ENCODE results near the gene POU2F1. TPM values are rescaled to one million over a fixed set of nuclear protein-coding genes. Genes with fewer than 3 reads are reported as not detected.

POU2F1 gene
- total and polyA plus RNA-seq, 2 experiments from 2014 or later, result 9.2 to 21.9 TPM

DNA sequence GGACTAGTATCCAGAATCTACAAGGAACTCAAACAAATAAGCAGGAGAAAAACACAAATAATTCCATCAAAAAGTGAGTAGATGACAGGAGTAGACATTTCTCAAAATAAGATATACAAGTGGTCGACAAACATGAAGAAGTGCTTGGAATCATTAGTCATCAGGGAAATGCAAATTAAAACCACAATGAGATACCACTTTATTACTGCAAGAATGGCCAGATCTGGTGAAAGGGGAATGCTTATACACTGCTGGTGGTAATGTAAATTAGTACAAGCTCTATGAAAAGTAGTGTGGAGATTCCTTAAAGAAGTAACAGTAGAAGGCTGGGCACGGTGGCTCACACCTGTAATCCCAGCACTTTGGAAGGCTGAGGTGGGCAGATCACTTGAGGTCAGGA, 73.8 kb downstream of the POU2F1 start:
- no peaks in the 10 kb centered on the region for H3K36me3 ChIP-seq
- no peak overlapping the region for H3K4me3 ChIP-seq
- peak in 1 of 2 donors; percentile 48 for DNase-seq (ENCODE audit: low read depth in 1 of 2, low spot score in 1 of 2)
- no peaks in the 10 kb centered on the region for H3K27me3 ChIP-seq
- TF ChIP-seq, protein P1, sequence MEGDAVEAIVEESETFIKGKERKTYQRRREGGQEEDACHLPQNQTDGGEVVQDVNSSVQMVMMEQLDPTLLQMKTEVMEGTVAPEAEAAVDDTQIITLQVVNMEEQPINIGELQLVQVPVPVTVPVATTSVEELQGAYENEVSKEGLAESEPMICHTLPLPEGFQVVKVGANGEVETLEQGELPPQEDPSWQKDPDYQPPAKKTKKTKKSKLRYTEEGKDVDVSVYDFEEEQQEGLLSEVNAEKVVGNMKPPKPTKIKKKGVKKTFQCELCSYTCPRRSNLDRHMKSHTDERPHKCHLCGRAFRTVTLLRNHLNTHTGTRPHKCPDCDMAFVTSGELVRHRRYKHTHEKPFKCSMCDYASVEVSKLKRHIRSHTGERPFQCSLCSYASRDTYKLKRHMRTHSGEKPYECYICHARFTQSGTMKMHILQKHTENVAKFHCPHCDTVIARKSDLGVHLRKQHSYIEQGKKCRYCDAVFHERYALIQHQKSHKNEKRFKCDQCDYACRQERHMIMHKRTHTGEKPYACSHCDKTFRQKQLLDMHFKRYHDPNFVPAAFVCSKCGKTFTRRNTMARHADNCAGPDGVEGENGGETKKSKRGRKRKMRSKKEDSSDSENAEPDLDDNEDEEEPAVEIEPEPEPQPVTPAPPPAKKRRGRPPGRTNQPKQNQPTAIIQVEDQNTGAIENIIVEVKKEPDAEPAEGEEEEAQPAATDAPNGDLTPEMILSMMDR (IDR thresholded peaks at IDR 0.05; ENCODE audit: low read depth, low read length), result no peak
- H3K27ac ChIP-seq, result no peak overlapping the region
- H3K4me1 ChIP-seq (ENCODE audit: low read depth), result peaks cover 33% of the 10 kb centered on the region
- H3K9me3 ChIP-seq (ENCODE audit: low read depth), result no peaks in the 10 kb centered on the region

DNA sequence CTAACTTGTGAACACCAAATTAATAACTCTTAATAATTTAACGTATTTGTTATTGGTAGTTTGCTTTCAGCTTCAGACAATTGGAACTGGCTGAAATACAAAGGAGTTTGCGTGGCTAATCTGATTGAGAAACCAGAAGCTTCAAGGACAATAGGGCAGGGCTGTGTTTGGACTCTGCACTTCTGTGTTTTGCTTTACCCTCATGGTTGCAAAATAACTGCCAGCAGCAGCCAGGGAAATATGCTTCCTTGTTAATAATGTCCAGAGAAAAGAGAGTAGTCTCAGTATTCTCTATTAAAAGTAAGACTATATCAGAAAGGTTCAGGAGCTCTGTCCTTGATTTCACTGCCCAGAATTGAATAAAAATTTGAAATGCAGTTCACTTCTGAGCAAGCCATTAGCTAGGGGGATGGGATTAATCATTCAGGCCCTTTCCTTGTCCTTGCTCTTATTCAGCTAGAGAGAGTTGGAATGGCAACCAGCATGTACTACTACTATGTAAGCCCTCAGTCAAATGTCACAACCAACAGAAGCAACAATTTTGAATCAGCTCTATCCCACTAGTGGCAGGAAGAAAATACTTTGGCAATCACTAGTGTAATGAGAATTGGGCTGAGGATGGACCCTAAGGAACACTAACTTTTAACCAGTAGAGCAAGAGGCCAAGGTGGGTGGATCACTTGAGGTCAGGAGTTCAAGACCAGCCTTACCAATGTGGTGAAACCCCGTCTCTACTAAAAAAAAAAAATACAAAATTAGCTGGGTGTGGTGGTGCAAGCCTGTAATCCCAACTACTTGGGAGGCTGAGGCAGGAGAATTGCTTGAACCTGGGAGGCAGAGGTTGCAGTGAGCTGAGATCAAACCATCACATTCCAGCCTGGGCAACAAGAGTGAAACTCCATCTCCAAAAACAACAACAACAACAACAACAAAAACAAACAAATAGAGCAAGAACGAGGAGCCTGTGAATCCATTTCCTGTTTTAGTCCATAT, 76.8 kb downstream of the POU2F1 start:
- Histone ChIP-seq H3K9me3 (ENCODE audit: low read depth) (no peaks in the 10 kb centered on the region), H3K4me1 (ENCODE audit: low read depth) (peaks cover 17% of the 10 kb centered on the region), H3K36me3 (no peaks in the 10 kb centered on the region), H3K4me3 (no peak overlapping the region), H3K27ac (no peak overlapping the region), H3K27me3 (no peaks in the 10 kb centered on the region)
- DNase-seq (ENCODE audit: low read depth in 1 of 2, low spot score in 1 of 2), result peak in 1 of 2 donors; percentile 63
- TF ChIP-seq, protein P1 (IDR thresholded peaks at IDR 0.05; ENCODE audit: low read depth, low read length), result no peak

DNA sequence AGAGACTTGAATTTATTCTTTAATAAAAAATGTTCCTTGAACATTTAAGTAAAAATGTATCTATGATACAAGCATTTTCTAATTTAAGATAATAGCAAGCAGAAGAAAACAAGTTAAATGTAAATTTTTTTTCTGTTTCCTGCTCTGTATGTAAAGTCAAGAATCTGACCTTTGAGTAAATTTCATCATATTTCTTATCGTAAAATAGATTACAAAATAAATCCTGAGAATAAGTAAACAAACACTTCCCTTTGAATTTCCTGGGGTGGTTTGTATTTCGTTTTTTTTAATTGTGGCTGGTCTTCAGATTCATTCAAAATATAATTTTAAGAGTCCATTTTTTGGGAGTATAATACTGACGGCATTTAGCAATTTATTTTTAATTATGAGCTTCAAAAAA, 77.6 kb downstream of the POU2F1 start:
- peak in 1 of 2 donors; percentile 18 for DNase-seq (ENCODE audit: low read depth in 1 of 2, low spot score in 1 of 2)
- Histone ChIP-seq H3K4me1 (ENCODE audit: low read depth) (peaks cover 17% of the 10 kb centered on the region), H3K9me3 (ENCODE audit: low read depth) (no peaks in the 10 kb centered on the region), H3K27me3 (no peaks in the 10 kb centered on the region), H3K36me3 (no peaks in the 10 kb centered on the region), H3K27ac (no peak overlapping the region), H3K4me3 (no peak overlapping the region)
- TF ChIP-seq, protein P1 (IDR thresholded peaks at IDR 0.05; ENCODE audit: low read depth, low read length), result no peak

DNA sequence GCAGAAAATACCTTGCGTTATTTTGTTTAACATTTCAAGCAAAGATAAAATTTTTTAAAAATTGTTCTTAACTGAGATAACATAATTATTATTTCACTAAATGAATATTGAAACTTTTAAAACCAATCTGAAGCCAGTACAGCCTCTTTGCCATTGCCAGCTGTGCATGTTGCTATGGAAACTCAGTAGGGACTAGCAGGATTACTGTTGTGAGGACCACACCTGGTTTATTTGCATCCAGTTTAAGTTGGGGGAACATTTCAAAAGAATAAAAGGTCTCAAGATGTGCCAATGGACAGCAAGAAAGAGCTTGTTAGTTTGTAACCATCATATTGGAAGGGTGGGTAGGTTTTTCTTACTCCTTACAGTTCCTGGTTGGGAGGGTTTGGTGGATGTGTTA, 80.7 kb downstream of the POU2F1 start:
- H3K27ac ChIP-seq, result no peak overlapping the region
- no peak for DNase-seq (ENCODE audit: low read depth in 1 of 2, low spot score in 1 of 2)
- TF ChIP-seq, protein P1 (IDR thresholded peaks at IDR 0.05; ENCODE audit: low read depth, low read length), result no peak
- H3K36me3 ChIP-seq, result no peaks in the 10 kb centered on the region
- H3K27me3 ChIP-seq, result no peaks in the 10 kb centered on the region
- no peaks in the 10 kb centered on the region for H3K9me3 ChIP-seq (ENCODE audit: low read depth)
- H3K4me1 ChIP-seq (ENCODE audit: low read depth), result peaks cover 11% of the 10 kb centered on the region
- H3K4me3 ChIP-seq, result no peak overlapping the region

DNA sequence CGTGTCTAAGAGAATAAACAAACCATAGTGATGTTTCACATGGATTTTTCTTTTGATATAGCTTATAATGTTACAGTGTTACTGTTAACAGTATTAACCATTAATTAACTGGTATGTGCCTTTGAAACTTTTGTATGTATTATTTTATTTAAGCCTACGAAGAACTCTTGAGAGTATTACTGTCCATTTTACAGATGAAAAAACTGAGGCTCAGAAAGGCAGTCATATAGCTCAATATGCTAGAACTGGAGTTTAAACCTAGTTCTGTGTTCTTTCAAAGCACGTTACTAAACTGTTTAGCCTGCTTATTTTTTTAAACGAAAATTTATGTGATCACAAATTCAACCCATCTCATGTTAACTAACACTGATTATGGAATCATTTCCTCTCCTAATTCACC, 83.5 kb downstream of the POU2F1 start:
- Histone ChIP-seq H3K27me3 (no peaks in the 10 kb centered on the region), H3K4me3 (no peak overlapping the region), H3K27ac (no peak overlapping the region), H3K9me3 (ENCODE audit: low read depth) (no peaks in the 10 kb centered on the region), H3K4me1 (ENCODE audit: low read depth) (no peaks in the 10 kb centered on the region), H3K36me3 (no peaks in the 10 kb centered on the region)
- DNase-seq (ENCODE audit: low read depth in 1 of 2, low spot score in 1 of 2), result no peak
- TF ChIP-seq, protein P1 (IDR thresholded peaks at IDR 0.05; ENCODE audit: low read depth, low read length), result no peak

Data from cardiac muscle cell (in vitro differentiated cells and primary cell).